GM12874 (cell line): ENCODE results near the gene KCNQ1.

ENCODE experiments used
- TF ChIP-seq, protein P1 (sequence below): IDR thresholded peaks from 2 replicates; pipeline ENCODE4 v1.5.1; 2011; ENCODE audit warnings: low read depth, mild to moderate bottlenecking, control low read depth, low read length, moderate library complexity; ENCODE audit not compliant: insufficient read depth

The KCNQ1 gene, protein sequence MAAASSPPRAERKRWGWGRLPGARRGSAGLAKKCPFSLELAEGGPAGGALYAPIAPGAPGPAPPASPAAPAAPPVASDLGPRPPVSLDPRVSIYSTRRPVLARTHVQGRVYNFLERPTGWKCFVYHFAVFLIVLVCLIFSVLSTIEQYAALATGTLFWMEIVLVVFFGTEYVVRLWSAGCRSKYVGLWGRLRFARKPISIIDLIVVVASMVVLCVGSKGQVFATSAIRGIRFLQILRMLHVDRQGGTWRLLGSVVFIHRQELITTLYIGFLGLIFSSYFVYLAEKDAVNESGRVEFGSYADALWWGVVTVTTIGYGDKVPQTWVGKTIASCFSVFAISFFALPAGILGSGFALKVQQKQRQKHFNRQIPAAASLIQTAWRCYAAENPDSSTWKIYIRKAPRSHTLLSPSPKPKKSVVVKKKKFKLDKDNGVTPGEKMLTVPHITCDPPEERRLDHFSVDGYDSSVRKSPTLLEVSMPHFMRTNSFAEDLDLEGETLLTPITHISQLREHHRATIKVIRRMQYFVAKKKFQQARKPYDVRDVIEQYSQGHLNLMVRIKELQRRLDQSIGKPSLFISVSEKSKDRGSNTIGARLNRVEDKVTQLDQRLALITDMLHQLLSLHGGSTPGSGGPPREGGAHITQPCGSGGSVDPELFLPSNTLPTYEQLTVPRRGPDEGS

DNA sequence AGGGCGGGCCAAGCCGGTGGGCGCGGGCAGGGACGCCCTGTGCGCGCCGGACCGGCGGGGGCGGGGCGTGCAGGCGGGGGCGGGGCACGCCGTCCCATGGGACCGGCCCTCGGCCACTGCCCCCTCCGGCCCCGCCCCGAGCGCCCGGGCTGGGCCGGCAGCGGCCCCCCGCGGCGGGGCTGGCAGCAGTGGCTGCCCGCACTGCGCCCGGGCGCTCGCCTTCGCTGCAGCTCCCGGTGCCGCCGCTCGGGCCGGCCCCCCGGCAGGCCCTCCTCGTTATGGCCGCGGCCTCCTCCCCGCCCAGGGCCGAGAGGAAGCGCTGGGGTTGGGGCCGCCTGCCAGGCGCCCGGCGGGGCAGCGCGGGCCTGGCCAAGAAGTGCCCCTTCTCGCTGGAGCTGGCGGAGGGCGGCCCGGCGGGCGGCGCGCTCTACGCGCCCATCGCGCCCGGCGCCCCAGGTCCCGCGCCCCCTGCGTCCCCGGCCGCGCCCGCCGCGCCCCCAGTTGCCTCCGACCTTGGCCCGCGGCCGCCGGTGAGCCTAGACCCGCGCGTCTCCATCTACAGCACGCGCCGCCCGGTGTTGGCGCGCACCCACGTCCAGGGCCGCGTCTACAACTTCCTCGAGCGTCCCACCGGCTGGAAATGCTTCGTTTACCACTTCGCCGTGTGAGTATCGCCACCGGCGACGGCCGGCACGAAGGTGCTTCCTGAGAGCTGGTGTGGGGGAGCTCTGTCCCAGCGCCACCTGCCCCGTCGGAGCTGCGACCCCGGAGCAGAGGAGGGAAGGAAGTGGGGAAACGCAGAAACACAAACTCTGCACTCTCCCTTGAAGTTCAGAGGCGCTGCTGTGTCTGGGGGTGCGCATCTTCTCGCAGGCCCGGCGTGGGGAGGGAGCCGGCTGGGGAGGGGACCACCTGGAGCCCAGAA lies at the start of gene KCNQ1:
Gene KCNQ1, plus strand, starts transcription at position 188 of the 925 bp plus-strand sequence. Its CDS starts 91 bp downstream, at position 279.
- TF ChIP-seq, protein P1, sequence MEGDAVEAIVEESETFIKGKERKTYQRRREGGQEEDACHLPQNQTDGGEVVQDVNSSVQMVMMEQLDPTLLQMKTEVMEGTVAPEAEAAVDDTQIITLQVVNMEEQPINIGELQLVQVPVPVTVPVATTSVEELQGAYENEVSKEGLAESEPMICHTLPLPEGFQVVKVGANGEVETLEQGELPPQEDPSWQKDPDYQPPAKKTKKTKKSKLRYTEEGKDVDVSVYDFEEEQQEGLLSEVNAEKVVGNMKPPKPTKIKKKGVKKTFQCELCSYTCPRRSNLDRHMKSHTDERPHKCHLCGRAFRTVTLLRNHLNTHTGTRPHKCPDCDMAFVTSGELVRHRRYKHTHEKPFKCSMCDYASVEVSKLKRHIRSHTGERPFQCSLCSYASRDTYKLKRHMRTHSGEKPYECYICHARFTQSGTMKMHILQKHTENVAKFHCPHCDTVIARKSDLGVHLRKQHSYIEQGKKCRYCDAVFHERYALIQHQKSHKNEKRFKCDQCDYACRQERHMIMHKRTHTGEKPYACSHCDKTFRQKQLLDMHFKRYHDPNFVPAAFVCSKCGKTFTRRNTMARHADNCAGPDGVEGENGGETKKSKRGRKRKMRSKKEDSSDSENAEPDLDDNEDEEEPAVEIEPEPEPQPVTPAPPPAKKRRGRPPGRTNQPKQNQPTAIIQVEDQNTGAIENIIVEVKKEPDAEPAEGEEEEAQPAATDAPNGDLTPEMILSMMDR: no peak

DNA sequence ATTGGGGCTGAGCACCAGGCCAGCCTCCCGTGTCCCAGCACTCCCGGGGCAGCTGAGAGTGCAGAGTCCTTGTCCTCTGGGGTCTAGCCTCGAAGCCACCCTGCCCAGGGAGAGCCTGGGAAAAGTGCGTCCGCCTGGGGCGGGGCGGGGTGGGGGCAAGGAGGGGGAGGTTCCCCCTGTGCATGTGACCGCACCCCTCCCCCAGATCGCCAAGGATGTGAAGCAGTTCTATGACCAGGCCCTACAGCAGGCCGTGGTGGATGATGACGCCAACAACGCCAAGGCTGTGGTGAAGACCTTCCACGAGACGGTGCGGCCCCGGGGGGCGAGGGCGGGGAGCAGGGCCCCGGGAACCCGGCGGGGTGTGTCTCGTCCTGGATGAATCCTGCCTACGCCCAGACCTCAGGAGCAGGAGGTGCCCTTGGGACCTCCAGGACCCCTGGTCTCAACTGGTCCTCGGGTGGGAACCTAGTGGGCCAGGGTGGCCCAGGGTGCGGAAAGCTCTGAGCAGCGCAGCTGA lies 49.5 kb upstream of the KCNQ1 start:
- TF ChIP-seq, protein P1: no peak

DNA sequence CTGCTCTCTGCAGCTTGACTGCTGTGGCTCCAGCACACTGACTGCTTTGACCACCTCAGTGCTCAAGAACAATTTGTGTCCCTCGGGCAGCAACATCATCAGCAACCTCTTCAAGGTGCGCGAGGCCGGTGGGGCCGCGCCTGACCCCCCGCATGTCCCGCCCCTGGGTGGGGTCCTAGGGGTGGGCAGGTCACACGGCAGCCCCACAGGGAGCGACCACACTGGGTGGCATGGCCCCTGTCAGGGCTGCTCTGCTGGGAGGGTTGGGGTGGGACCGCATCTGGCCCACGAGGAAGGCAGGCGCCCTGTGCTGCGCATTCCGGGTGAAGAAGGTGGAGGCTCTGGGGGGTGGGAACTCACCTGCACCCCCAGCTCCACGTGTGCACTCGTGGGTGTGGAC lies 49.0 kb upstream of the KCNQ1 start:
- TF ChIP-seq, protein P1: no peak

DNA sequence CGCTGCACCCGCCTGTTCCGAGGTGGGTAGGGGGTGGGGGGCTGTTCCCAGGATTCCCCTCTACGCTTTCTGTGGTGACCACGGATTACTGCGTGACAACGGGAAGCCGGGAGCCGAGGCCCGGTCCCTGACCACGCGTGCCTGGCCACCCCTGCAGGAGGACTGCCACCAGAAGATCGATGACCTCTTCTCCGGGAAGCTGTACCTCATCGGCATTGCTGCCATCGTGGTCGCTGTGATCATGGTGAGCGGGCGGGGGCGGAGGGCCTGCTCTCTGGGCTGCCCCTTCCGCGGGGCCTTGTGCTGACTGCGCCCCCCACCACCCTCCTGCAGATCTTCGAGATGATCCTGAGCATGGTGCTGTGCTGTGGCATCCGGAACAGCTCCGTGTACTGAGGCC lies 48.3 kb upstream of the KCNQ1 start:
- TF ChIP-seq, protein P1: no peak

DNA sequence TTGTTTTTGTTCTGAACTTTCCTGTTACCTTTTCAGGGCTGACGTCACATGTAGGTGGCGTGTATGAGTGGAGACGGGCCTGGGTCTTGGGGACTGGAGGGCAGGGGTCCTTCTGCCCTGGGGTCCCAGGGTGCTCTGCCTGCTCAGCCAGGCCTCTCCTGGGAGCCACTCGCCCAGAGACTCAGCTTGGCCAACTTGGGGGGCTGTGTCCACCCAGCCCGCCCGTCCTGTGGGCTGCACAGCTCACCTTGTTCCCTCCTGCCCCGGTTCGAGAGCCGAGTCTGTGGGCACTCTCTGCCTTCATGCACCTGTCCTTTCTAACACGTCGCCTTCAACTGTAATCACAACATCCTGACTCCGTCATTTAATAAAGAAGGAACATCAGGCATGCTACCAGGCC lies 47.8 kb upstream of the KCNQ1 start:
- TF ChIP-seq, protein P1: no peak

DNA sequence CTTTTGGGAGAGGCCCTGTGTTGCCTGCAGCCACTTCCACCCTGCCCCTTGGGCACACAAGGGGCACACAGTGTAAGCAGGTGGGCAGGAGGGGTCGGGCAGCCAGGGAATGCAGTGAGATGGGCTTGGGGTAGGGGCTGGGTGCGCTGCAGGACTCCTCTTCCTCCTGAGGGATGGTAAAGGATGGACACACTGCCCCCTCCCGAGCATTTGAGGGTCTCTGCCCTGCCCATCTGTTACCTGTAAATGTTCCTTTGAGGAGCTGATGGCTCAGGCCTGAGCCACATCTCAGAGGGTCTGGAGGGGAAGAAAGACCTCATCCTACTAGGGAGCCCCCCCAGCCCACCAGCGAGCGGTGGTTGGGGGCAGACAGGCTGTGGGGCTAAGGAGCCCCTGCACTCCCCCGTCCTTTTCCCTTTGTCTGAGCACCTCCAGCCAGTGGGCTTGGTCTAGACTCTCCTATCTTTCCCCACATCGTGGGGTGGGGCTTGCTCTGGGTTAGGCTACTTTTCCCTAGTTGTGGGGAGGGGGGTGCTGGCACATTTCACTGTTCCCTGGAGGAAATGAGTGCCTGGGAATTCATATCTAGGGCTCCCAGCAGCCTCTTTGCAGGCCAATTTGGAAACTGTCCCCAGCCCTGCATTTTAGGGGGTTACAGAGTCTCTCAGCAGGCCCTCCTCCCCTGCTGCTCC lies 46.0 kb upstream of the KCNQ1 start:
- TF ChIP-seq, protein P1: no peak
